ENCODE measurements around the gene ATP13A4.

Gene ATP13A4

DNA sequence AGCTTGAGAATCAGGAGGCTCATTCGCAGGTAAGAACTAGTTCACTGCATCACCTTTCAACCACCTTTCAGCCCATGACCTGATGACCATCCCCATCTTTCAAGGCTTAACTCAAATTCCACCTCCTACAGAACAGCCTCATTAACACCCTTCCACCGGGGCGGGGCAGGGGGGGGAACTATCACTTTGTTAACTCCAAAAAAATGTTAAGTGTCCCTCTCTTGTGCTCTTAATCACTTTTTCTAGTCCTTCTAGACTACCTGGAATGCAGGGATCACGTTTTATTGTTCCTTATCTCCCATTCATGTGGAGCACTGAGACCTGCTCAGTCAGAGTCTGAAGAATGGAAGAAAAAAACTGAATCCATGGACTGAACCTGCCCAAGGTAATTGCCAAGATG, 51.8 kb downstream of the ATP13A4 start:
- TF ChIP-seq, protein P1, sequence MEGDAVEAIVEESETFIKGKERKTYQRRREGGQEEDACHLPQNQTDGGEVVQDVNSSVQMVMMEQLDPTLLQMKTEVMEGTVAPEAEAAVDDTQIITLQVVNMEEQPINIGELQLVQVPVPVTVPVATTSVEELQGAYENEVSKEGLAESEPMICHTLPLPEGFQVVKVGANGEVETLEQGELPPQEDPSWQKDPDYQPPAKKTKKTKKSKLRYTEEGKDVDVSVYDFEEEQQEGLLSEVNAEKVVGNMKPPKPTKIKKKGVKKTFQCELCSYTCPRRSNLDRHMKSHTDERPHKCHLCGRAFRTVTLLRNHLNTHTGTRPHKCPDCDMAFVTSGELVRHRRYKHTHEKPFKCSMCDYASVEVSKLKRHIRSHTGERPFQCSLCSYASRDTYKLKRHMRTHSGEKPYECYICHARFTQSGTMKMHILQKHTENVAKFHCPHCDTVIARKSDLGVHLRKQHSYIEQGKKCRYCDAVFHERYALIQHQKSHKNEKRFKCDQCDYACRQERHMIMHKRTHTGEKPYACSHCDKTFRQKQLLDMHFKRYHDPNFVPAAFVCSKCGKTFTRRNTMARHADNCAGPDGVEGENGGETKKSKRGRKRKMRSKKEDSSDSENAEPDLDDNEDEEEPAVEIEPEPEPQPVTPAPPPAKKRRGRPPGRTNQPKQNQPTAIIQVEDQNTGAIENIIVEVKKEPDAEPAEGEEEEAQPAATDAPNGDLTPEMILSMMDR (IDR thresholded peaks at IDR 0.05; ENCODE audit: low read depth, low read length, missing control alignments): no peak
- in situ Hi-C loops (cut with HindIII; ENCODE audit: low sequenced_read_pairs): no loop called here
- no peak overlapping the region for H3K4me3 ChIP-seq (ENCODE audit: low read depth, low read length)
- DNase-seq (ENCODE audit: low read depth): no peak

DNA sequence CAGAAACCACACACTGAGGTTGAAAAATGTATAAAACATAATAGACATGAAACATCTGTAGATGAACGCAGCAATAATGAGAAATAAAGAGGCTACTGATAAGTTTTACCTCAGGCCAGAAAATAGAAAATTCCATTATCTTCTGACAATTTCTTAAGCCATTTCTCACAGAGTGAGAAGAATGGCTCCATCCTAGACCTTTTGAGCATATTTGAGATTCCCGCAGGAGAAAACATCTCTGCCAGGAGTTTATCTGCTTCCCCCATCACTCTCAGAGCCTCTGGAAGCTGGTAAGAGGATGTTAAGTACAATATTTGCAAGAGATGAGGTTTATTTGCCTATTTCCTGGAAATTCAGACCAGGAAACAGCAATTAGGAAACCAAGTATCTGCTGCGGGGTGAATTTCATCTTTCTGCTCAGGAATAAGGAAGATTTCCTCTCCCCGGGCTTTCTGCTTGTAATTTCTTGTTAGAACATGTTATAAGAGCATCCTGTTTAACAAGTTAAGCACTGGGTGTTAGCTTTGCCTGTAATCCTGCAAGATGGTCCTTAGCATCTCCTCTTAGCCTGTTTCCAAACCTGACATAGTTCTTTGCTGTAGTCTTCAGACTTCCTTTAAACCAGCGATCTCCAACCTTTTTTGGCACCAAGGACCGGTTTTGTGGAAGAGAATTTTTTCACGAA, 54.8 kb downstream of the ATP13A4 start:
- TF ChIP-seq, protein P1 (IDR thresholded peaks at IDR 0.05; ENCODE audit: low read depth, low read length, missing control alignments): no peak
- in situ Hi-C loops (cut with HindIII; ENCODE audit: low sequenced_read_pairs): no loop called here
- H3K4me3 ChIP-seq (ENCODE audit: low read depth, low read length): no peak overlapping the region
- DNase-seq (ENCODE audit: low read depth): no peak

DNA sequence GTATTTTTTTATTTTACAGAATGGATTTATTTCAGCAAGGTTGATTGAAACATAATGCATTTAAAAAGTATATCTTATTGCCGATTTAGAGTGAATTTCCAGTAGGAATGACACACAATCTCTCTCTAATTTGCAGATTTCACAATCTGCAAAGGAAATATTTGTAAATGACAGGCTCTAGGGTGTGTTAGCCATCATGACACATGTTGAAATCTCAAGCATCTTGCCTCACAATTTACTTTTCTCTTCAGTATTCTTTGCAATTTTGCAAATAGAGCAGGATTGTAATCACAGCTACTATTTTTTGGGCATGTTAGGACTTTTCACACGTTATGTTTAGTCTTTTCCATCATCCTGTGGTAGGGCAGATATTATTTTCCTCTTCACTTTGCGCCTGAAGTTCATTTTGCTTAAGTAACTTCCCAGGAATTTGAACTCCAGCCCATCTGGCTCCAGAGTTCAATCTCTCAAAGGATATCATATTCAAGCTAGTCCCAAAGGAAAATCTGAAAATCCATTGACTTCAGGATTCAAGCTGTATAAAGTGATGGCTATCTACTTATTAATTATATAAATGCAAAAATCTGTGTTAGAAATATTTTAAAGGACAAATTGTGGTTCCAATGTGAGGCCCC, 55.4 kb downstream of the ATP13A4 start:
- no peak overlapping the region for H3K4me3 ChIP-seq (ENCODE audit: low read depth, low read length)
- DNase-seq (ENCODE audit: low read depth): no peak
- in situ Hi-C loops (cut with HindIII; ENCODE audit: low sequenced_read_pairs): no loop called here
- TF ChIP-seq, protein P1 (IDR thresholded peaks at IDR 0.05; ENCODE audit: low read depth, low read length, missing control alignments): no peak

DNA sequence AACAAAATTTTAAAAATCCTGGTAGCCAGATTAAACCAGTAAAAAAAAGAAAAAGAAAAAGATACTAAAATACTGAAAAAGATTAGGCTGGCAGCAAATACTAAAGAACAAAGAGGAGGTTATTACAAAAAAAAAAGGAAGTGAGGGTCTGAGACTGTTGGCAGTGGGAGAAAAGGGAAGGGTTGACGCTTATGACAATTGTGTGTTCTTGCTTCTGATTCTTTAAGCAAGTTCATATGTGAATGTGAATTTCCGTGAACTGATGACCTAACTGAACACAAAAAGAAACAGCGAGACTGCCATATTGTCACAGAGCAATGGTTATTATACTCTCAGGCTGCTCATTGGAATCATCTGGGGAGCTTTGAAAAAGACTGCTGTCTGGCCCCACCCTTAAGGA, 56.5 kb downstream of the ATP13A4 start:
- in situ Hi-C loops (cut with HindIII; ENCODE audit: low sequenced_read_pairs): no loop called here
- TF ChIP-seq, protein P1 (IDR thresholded peaks at IDR 0.05; ENCODE audit: low read depth, low read length, missing control alignments): no peak
- no peak for DNase-seq (ENCODE audit: low read depth)
- H3K4me3 ChIP-seq (ENCODE audit: low read depth, low read length): no peak overlapping the region

DNA sequence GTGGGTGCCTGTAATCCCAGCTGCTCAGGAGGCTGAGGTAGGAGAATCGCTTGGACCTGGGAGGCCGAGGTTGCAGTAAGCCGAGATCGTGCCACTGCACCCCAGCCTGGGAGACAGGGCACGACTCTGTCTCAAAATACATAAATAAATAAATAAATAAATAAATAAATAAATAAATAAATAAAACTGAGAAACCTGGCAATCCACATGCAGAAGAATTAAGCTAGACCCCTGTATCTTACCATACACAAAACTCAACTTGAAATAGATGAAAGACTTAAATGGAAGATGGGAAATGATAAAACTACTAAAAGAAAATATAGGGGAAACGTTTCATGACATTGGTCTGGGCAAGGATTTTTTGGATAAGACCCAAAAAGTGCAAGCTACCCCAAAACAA, 58.0 kb downstream of the ATP13A4 start:
- in situ Hi-C loops (cut with HindIII; ENCODE audit: low sequenced_read_pairs): no loop called here
- H3K4me3 ChIP-seq (ENCODE audit: low read depth, low read length): no peak overlapping the region
- TF ChIP-seq, protein P1 (IDR thresholded peaks at IDR 0.05; ENCODE audit: low read depth, low read length, missing control alignments): no peak
- DNase-seq (ENCODE audit: low read depth): no peak

DNA sequence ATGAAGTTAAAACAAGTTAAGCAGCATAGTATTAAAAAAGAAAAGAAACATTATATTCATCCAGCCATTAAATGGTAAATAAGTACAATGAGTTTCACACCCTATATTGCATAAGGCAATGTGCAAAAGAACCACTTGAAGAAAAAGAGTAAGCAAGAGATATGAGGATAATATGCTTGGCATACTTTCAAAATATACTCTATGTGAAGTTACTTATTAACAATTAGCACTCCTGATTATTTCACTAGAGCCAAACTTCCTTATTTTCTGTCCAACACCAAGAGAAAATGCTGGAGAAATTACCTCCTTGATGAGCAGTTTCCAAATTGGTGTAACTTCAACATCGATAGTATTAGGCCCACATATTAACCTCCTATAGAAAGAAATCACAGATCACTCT, 63.7 kb downstream of the ATP13A4 start:
- H3K4me3 ChIP-seq (ENCODE audit: low read depth, low read length): no peak overlapping the region
- in situ Hi-C loops (cut with HindIII; ENCODE audit: low sequenced_read_pairs): no loop called here
- TF ChIP-seq, protein P1 (IDR thresholded peaks at IDR 0.05; ENCODE audit: low read depth, low read length, missing control alignments): no peak
- DNase-seq (ENCODE audit: low read depth): no peak

Data from astrocyte of the cerebellum (primary cell).